Type B pancreatic cell (in vitro differentiated cells): Measurements from ENCODE around the gene GALC. TPM values are rescaled to one million over a fixed set of nuclear protein-coding genes. Genes with fewer than 3 reads are reported as not detected.

Experiments used
- DNase-seq: peaks from one replicate; pipeline ENCODE4 v3.0.0; 2021; ENCODE audit warnings: mixed read lengths; ENCODE audit not compliant: unreplicated experiment; ENCODE audit errors: extremely low spot score
- H3K27ac Mint-ChIP-seq: 2 replicates; pipeline ENCODE4 v1.8.0; 2021; ENCODE audit warnings: mild to moderate bottlenecking, mixed read lengths
- H3K27me3 Mint-ChIP-seq: 2 replicates; pipeline ENCODE4 v1.8.0; 2021; ENCODE audit warnings: mixed read lengths
- H3K36me3 Mint-ChIP-seq: 2 replicates; pipeline ENCODE4 v1.8.0; 2021; ENCODE audit warnings: mixed read lengths
- H3K4me1 Mint-ChIP-seq: one replicate; pipeline ENCODE4 v1.8.0; 2021; ENCODE audit warnings: mixed read lengths; ENCODE audit not compliant: unreplicated experiment
- H3K4me3 Mint-ChIP-seq: 2 replicates; pipeline ENCODE4 v1.8.0; 2021; ENCODE audit warnings: mild to moderate bottlenecking, mixed read lengths
- H3K9me3 Mint-ChIP-seq: 2 replicates; pipeline ENCODE4 v1.8.0; 2021; ENCODE audit warnings: mixed read lengths
- CTCF ChIP-seq: fragments of 200-600 bp; sonication (generic); conservative IDR thresholded peaks from 2 replicates; pipeline ENCODE4 v1.5.0; 2021; ENCODE audit warnings: antibody characterized with exemption, mild to moderate bottlenecking
- total RNA-seq: library from RNA; stranded (reverse); gene quantifications from 2 replicates; pipeline ENCODE4 v1.2.1, GENCODE V29; 2021; ENCODE audit warnings: low replicate concordance

Gene GALC
- total RNA-seq, 1 donor from 2014 or later, result 18.5 TPM

GRCh38 chr14:87908550-87908949 is 84.4 kb downstream of the GALC start:
- Mint-ChIP-seq H3K4me1 (no peaks in the 10 kb centered on the region), H3K27me3 (no peaks in the 10 kb centered on the region), H3K36me3 (no peaks in the 10 kb centered on the region), H3K27ac (no peak overlapping the region), H3K4me3 (no peak overlapping the region), H3K9me3 (peaks cover 2% of the 10 kb centered on the region)
- DNase-seq, result no peak
- no peak for TF ChIP-seq CTCF

GRCh38 chr14:87901652-87902051 is 91.3 kb downstream of the GALC start:
- Mint-ChIP-seq H3K36me3 (no peaks in the 10 kb centered on the region), H3K4me1 (no peaks in the 10 kb centered on the region), H3K4me3 (no peak overlapping the region), H3K27ac (no peak overlapping the region), H3K9me3 (peaks cover 4% of the 10 kb centered on the region), H3K27me3 (peaks cover 10% of the 10 kb centered on the region)
- DNase-seq, result no peak
- TF ChIP-seq CTCF, result no peak

- no peak for TF ChIP-seq CTCF
- no peaks in the 10 kb centered on the region for H3K36me3 Mint-ChIP-seq
- H3K4me3 Mint-ChIP-seq, result no peak overlapping the region
- DNase-seq, result no peak
- no peaks in the 10 kb centered on the region for H3K4me1 Mint-ChIP-seq
- H3K9me3 Mint-ChIP-seq, result peaks cover 4% of the 10 kb centered on the region
- H3K27ac Mint-ChIP-seq, result no peak overlapping the region
- peaks cover 13% of the 10 kb centered on the region for H3K27me3 Mint-ChIP-seq
Observed at GRCh38 chr14:87901236-87901635, 91.7 kb downstream of the GALC start.

GRCh38 chr14:87899228-87899627 is 93.8 kb downstream of the GALC start:
- no peak for TF ChIP-seq CTCF
- H3K27me3 Mint-ChIP-seq, result peaks cover 13% of the 10 kb centered on the region
- H3K4me3 Mint-ChIP-seq, result no peak overlapping the region
- no peaks in the 10 kb centered on the region for H3K4me1 Mint-ChIP-seq
- H3K36me3 Mint-ChIP-seq, result no peaks in the 10 kb centered on the region
- no peak overlapping the region for H3K27ac Mint-ChIP-seq
- DNase-seq, result no peak
- H3K9me3 Mint-ChIP-seq, result peaks cover 4% of the 10 kb centered on the region

GRCh38 chr14:87898301-87898700 is 94.7 kb downstream of the GALC start:
- no peak for TF ChIP-seq CTCF
- Mint-ChIP-seq H3K9me3 (no peaks in the 10 kb centered on the region), H3K36me3 (no peaks in the 10 kb centered on the region)

More at GRCh38 chr14:87898301-87898700, 94.7 kb downstream of the GALC start:
- Mint-ChIP-seq H3K4me1 (no peaks in the 10 kb centered on the region), H3K27ac (no peak overlapping the region), H3K4me3 (no peak overlapping the region), H3K27me3 (peaks cover 13% of the 10 kb centered on the region)
- no peak for DNase-seq
